IPS DF 6.9 (cell line): ENCODE data around the gene UPB1.
"Not testable (repeated sequence)": the region's sequence is repeated elsewhere in the genome, so short reads cannot be mapped to it uniquely, and the experiment has no call there.

ENCODE experiments used
- DNase-seq: peaks from one replicate; pipeline ENCODE4 v3.0.0-alpha.2; 2013; ENCODE audit warnings: low read depth, low spot score
- H3K27ac ChIP-seq: one replicate; pipeline ENCODE4 v1.5.1; 2013; ENCODE audit warnings: low read length, control low read depth
- H3K27me3 ChIP-seq: 2 replicates; pipeline ENCODE4 v1.6.1; 2013; ENCODE audit warnings: mild to moderate bottlenecking, low read length; ENCODE audit not compliant: control insufficient read depth, insufficient read depth
- H3K36me3 ChIP-seq: 2 replicates; pipeline ENCODE4 v1.6.1; 2013; ENCODE audit warnings: low read length; ENCODE audit not compliant: control insufficient read depth, insufficient read depth
- H3K4me1 ChIP-seq: 2 replicates; pipeline ENCODE4 v1.6.1; 2013; ENCODE audit warnings: low read length; ENCODE audit not compliant: control insufficient read depth, insufficient read depth
- H3K4me3 ChIP-seq: 2 replicates; pipeline ENCODE4 v1.5.1; 2013; ENCODE audit warnings: mild to moderate bottlenecking, low read length
- H3K9me3 ChIP-seq: 2 replicates; pipeline ENCODE4 v1.6.1; 2013; ENCODE audit warnings: low read length, inconsistent platforms; ENCODE audit not compliant: control insufficient read depth, insufficient read depth
- whole genome bisulfite sequencing: extraction: QIAGEN DNeasy Blood & Tissue Kit; methylation state at CpG from one replicate; pipeline ENCODE4 v1.1.7; 2013; ENCODE audit warnings: mixed read lengths, missing lambda C conversion rate; ENCODE audit not compliant: insufficient read length, insufficient coverage; 5-methylcytosine and 5-hydroxymethylcytosine counted together

UPB1 gene

GRCh38 chr22:24526191-24526590 is 31.1 kb downstream of the UPB1 start:
- Histone ChIP-seq H3K4me1 (0 out of 2 replicates have a peak, but pooled peaks cover 2% of the 10 kb centered on the region), H3K27ac (no peak overlapping the region), H3K9me3 (no peaks in the 10 kb centered on the region), H3K4me3 (no peak overlapping the region), H3K27me3 (no peaks in the 10 kb centered on the region), H3K36me3 (no peaks in the 10 kb centered on the region)
- WGBS: no CpG with 5 or more reads among the region's 2 CpGs
- DNase-seq: no peak

DNA sequence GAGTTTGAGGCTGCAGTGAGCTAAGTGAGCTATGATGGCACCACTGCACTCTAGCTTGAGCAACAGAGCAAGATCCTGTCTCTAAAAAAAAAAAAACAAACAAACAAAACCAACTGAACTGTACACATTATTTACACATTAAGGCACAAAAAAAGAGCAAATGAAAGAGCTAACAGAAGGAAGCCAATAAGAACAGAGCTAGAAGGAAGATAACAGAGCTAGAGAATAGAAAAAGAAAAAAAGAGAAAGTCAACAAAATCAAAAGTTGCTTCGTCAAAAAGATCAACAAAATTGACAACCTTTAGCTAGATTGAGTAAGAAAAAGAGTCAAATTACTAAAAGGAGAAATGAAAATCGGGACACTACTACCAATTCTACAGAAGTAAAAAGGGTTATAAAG is 34.8 kb downstream of the UPB1 start:
- Histone ChIP-seq H3K27ac (no peak overlapping the region), H3K36me3 (no peaks in the 10 kb centered on the region), H3K27me3 (no peaks in the 10 kb centered on the region), H3K4me3 (no peak overlapping the region), H3K9me3 (no peaks in the 10 kb centered on the region), H3K4me1 (0 out of 2 replicates have a peak, but pooled peaks cover 1% of the 10 kb centered on the region)
- WGBS: no CpG with 5 or more reads among the region's 2 CpGs
- no peak for DNase-seq

- not testable (repeated sequence) for H3K36me3 ChIP-seq, H3K4me3 ChIP-seq, H3K9me3 ChIP-seq, H3K4me1 ChIP-seq, DNase-seq, H3K27ac ChIP-seq, H3K27me3 ChIP-seq
- whole genome bisulfite sequencing: no CpG with 5 or more reads among the region's 3 CpGs
These were observed 35.8 kb downstream of the UPB1 start for GRCh38 chr22:24530968-24531367.

DNA sequence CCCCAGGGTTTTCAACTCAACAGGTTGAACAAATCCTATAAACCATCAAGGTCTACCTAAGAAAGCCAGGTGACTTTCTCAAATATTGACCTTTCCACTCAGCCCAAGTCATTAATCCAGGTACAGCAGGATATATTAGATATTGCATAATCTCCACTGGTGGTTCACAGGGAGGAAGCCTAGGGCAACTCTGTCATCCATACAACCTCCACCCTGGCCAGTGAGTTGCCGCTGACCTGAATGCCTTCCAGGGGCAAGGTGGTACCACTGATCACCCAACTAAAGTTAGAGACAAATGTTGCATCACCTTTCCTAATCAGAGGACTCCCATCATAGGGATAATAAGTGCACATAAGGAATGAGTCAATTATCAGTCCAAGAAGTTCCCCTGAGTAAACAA is 36.9 kb downstream of the UPB1 start:
- Histone ChIP-seq H3K9me3 (no peaks in the 10 kb centered on the region), H3K27ac (no peak overlapping the region), H3K36me3 (no peaks in the 10 kb centered on the region), H3K27me3 (no peaks in the 10 kb centered on the region), H3K4me1 (0 out of 2 replicates have a peak, but pooled peaks cover 1% of the 10 kb centered on the region), H3K4me3 (no peak overlapping the region)
- no peak for DNase-seq
- no CpG with 5 or more reads among the region's 1 CpG for WGBS

GRCh38 chr22:24535348-24535747 is 40.2 kb downstream of the UPB1 start:
- no CpG with 5 or more reads among the region's 4 CpGs for WGBS
- no peaks in the 10 kb centered on the region for H3K36me3 ChIP-seq

DNA sequence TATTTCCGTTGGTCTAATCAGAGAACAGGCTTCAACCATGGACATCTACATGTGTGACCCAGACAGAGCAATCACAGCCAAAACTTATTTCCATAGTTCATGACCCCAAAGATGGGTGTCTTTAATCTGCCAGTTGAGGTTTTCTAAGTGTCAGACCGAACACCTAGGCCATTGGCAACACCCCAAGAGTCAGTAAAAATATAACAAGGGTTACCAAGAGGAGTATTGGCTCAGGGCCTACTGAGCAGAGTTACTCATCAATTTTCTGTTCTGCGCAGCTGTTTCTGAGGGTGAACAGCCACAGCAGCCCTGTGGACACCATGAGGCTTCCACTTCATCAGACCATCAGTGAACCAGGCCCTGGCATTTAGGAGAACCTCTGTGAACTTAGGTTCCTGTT is 41.0 kb downstream of the UPB1 start:
- DNase-seq: no peak
- WGBS: no CpG with 5 or more reads among the region's 3 CpGs
- Histone ChIP-seq H3K27me3 (no peaks in the 10 kb centered on the region), H3K4me1 (0 out of 2 replicates have a peak, but pooled peaks cover 1% of the 10 kb centered on the region), H3K36me3 (no peaks in the 10 kb centered on the region), H3K4me3 (no peak overlapping the region), H3K27ac (no peak overlapping the region), H3K9me3 (no peaks in the 10 kb centered on the region)

More at GRCh38 chr22:24535348-24535747, 40.2 kb downstream of the UPB1 start:
- no peak overlapping the region for H3K4me3 ChIP-seq
- H3K27me3 ChIP-seq: no peaks in the 10 kb centered on the region
- DNase-seq: no peak
- 0 out of 2 replicates have a peak, but pooled peaks cover 1% of the 10 kb centered on the region for H3K4me1 ChIP-seq
- H3K27ac ChIP-seq: no peak overlapping the region
- no peaks in the 10 kb centered on the region for H3K9me3 ChIP-seq

GRCh38 chr22:24540470-24540869 is 45.3 kb downstream of the UPB1 start:
- Histone ChIP-seq H3K4me1 (no peaks in the 10 kb centered on the region), H3K9me3 (no peaks in the 10 kb centered on the region), H3K4me3 (no peak overlapping the region), H3K36me3 (peaks cover 20% of the 10 kb centered on the region), H3K27ac (no peak overlapping the region), H3K27me3 (no peaks in the 10 kb centered on the region)
- no peak for DNase-seq
- WGBS: no CpG with 5 or more reads among the region's 2 CpGs

- Histone ChIP-seq H3K4me3 (no peak overlapping the region), H3K9me3 (no peaks in the 10 kb centered on the region), H3K4me1 (no peaks in the 10 kb centered on the region), H3K27ac (no peak overlapping the region), H3K27me3 (no peaks in the 10 kb centered on the region), H3K36me3 (peaks cover 26% of the 10 kb centered on the region)
- WGBS: no CpG with 5 or more reads among the region's 6 CpGs
- no peak for DNase-seq
These were observed 46.8 kb downstream of the UPB1 start for GRCh38 chr22:24541681-24542515.

GRCh38 chr22:24542641-24543040 is 47.5 kb downstream of the UPB1 start:
- Histone ChIP-seq H3K9me3 (no peaks in the 10 kb centered on the region), H3K27ac (no peak overlapping the region), H3K4me1 (no peaks in the 10 kb centered on the region), H3K4me3 (no peak overlapping the region), H3K27me3 (no peaks in the 10 kb centered on the region), H3K36me3 (peaks cover 31% of the 10 kb centered on the region)
- DNase-seq: no peak
- WGBS: no CpG with 5 or more reads among the region's 9 CpGs

- no CpG with 5 or more reads among the region's 7 CpGs for WGBS
These were observed 48.1 kb downstream of the UPB1 start for GRCh38 chr22:24543185-24543601.

More at GRCh38 chr22:24543185-24543601, 48.1 kb downstream of the UPB1 start:
- no peak overlapping the region for H3K4me3 ChIP-seq
- peaks cover 35% of the 10 kb centered on the region for H3K36me3 ChIP-seq
- no peaks in the 10 kb centered on the region for H3K4me1 ChIP-seq
- H3K9me3 ChIP-seq: no peaks in the 10 kb centered on the region
- H3K27me3 ChIP-seq: no peaks in the 10 kb centered on the region
- no peak for DNase-seq
- no peak overlapping the region for H3K27ac ChIP-seq
